ENCODE results near the gene CDK14.

DNA sequence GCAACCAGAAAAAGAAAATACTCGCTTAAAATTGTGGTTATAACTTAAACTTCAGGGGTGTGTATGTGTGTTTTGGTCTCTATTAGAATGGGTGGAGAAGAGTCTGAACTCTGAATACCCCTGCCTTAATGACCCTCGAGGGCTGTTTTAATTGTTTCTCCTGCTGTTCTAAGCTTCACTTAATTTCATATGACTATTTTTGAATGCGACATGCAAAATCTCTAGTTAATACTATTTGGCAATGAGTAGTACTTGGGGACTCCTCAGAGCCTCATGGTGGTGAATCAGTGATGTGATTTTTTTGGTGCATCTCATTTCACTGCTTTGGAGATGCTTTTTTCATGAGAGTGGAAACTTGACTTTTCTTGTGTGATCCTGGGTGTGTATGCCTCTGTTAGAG is 178.6 kb downstream of the CDK14 start:
- TF ChIP-seq POLR2AphosphoS5 (IDR thresholded peaks at IDR 0.05) (no peak), POLR2A (IDR thresholded peaks at IDR 0.05) (no peak), EP300 (IDR thresholded peaks at IDR 0.05) (no peak)
- TF ChIP-seq, protein P1, sequence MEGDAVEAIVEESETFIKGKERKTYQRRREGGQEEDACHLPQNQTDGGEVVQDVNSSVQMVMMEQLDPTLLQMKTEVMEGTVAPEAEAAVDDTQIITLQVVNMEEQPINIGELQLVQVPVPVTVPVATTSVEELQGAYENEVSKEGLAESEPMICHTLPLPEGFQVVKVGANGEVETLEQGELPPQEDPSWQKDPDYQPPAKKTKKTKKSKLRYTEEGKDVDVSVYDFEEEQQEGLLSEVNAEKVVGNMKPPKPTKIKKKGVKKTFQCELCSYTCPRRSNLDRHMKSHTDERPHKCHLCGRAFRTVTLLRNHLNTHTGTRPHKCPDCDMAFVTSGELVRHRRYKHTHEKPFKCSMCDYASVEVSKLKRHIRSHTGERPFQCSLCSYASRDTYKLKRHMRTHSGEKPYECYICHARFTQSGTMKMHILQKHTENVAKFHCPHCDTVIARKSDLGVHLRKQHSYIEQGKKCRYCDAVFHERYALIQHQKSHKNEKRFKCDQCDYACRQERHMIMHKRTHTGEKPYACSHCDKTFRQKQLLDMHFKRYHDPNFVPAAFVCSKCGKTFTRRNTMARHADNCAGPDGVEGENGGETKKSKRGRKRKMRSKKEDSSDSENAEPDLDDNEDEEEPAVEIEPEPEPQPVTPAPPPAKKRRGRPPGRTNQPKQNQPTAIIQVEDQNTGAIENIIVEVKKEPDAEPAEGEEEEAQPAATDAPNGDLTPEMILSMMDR (IDR thresholded peaks at IDR 0.05), result no peak

Measured in stomach (tissue), 4 donors.